ENCODE data around the gene TBCD.

TBCD gene

DNA sequence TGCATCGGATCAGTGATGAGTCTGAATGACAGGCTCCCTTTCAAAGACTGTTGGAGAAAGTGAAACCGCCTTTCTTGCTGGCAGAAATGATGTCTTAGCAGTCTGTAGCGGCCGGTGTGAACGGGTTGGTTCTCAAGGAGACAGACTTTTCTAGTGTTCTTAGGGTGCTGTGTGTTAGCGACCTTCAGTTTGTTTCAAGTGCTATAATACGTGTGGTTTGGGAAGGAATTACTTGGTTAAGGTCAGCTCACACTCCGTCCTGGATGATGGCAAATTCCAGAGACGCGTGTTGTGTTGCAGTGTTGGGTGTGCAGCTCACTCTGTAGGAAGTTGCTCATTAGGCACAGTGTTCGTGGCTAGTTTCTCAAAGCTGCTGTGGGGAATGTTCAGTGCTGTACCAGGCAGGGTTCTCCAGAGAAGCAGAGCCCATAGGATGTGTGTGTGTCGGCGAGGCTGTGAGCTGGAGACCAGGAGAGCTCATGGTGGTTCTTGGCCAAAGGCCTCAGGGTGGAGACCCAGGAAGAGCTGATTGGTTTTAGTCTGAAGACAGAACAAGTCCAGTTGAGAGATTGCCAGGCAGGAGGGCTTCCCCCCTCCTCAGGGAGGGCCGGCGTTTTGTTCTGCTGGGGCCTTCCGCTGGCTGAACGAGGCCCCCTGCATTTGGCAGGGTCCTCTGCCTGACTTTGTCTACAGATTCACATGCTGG is 50.4 kb downstream of the TBCD start:
- H3K4me1 ChIP-seq (ENCODE audit: low read length): no peaks in the 10 kb centered on the region
- peaks cover 26% of the 10 kb centered on the region for H3K79me2 ChIP-seq (ENCODE audit: low read length)
- H4K20me1 ChIP-seq (ENCODE audit: insufficient read depth, low read length): no peaks in the 10 kb centered on the region
- no peak overlapping the region for H3K4me2 ChIP-seq (ENCODE audit: low read depth, low read length)
- no peaks in the 10 kb centered on the region for H3K36me3 ChIP-seq (replicated peaks; ENCODE audit: insufficient read depth, low read length)
- no peaks in the 10 kb centered on the region for H3K27me3 ChIP-seq (replicated peaks; ENCODE audit: insufficient read depth, low read length)
- TF ChIP-seq EZH2 (optimal IDR thresholded peaks at IDR 0.05; ENCODE audit: low read depth, low read length) (no peak), EZH2phosphoT487 (IDR thresholded peaks at IDR 0.05; ENCODE audit: low read length) (no peak)
- TF ChIP-seq, protein P1, sequence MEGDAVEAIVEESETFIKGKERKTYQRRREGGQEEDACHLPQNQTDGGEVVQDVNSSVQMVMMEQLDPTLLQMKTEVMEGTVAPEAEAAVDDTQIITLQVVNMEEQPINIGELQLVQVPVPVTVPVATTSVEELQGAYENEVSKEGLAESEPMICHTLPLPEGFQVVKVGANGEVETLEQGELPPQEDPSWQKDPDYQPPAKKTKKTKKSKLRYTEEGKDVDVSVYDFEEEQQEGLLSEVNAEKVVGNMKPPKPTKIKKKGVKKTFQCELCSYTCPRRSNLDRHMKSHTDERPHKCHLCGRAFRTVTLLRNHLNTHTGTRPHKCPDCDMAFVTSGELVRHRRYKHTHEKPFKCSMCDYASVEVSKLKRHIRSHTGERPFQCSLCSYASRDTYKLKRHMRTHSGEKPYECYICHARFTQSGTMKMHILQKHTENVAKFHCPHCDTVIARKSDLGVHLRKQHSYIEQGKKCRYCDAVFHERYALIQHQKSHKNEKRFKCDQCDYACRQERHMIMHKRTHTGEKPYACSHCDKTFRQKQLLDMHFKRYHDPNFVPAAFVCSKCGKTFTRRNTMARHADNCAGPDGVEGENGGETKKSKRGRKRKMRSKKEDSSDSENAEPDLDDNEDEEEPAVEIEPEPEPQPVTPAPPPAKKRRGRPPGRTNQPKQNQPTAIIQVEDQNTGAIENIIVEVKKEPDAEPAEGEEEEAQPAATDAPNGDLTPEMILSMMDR (IDR thresholded peaks at IDR 0.05; ENCODE audit: low read length): no peak
- H3K9ac ChIP-seq (ENCODE audit: low read length): no peak overlapping the region
- H3K27ac ChIP-seq (ENCODE audit: low read length): no peak overlapping the region
- no peaks in the 10 kb centered on the region for H3K9me3 ChIP-seq (replicated peaks; ENCODE audit: insufficient read depth, low read length)
- no peak overlapping the region for H2AFZ ChIP-seq (ENCODE audit: low read length)
- no peak overlapping the region for H3K4me3 ChIP-seq (ENCODE audit: low read length)
- H3K9me2 ChIP-seq (replicated peaks; ENCODE audit: insufficient read depth, low read length): no peaks in the 10 kb centered on the region
- no peaks in the 10 kb centered on the region for H3F3A ChIP-seq (ENCODE audit: insufficient read depth, low read length)
- no peak for DNase-seq

DNA sequence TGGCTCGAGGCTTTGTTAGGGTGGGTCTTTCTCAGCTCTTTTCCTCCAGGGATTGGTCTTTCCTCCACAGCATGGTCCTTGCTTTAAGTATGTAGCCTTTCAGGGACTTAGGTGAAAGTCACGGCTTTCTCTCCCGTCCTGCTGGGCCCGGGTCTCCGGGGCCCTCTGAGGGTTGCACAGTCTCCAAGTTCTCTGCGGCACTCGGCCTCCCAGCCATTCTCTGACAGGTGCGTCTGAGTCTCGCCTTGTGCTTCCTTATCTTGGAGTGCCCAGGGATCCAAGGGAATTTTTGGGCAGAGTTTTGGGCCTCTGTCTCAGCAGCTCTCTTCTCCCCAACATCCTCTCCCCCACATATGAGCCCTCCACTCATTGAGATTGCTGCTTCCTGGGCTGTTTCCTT is 51.3 kb downstream of the TBCD start:
- no peak overlapping the region for H3K27ac ChIP-seq (ENCODE audit: low read length)
- H3K79me2 ChIP-seq (ENCODE audit: low read length): peaks cover 26% of the 10 kb centered on the region
- no peaks in the 10 kb centered on the region for H3K4me1 ChIP-seq (ENCODE audit: low read length)
- H3K36me3 ChIP-seq (replicated peaks; ENCODE audit: insufficient read depth, low read length): no peaks in the 10 kb centered on the region
- TF ChIP-seq, protein P1 (IDR thresholded peaks at IDR 0.05; ENCODE audit: low read length): no peak
- TF ChIP-seq EZH2phosphoT487 (IDR thresholded peaks at IDR 0.05; ENCODE audit: low read length) (no peak), EZH2 (optimal IDR thresholded peaks at IDR 0.05; ENCODE audit: low read depth, low read length) (no peak)
- no peaks in the 10 kb centered on the region for H3K9me3 ChIP-seq (replicated peaks; ENCODE audit: insufficient read depth, low read length)
- H3K4me2 ChIP-seq (ENCODE audit: low read depth, low read length): no peak overlapping the region
- no peak overlapping the region for H2AFZ ChIP-seq (ENCODE audit: low read length)
- H3K9ac ChIP-seq (ENCODE audit: low read length): no peak overlapping the region
- no peak for DNase-seq
- no peaks in the 10 kb centered on the region for H3K27me3 ChIP-seq (replicated peaks; ENCODE audit: insufficient read depth, low read length)
- no peak overlapping the region for H3K4me3 ChIP-seq (ENCODE audit: low read length)
- no peaks in the 10 kb centered on the region for H4K20me1 ChIP-seq (ENCODE audit: insufficient read depth, low read length)
- H3K9me2 ChIP-seq (replicated peaks; ENCODE audit: insufficient read depth, low read length): no peaks in the 10 kb centered on the region
- no peaks in the 10 kb centered on the region for H3F3A ChIP-seq (ENCODE audit: insufficient read depth, low read length)

DNA sequence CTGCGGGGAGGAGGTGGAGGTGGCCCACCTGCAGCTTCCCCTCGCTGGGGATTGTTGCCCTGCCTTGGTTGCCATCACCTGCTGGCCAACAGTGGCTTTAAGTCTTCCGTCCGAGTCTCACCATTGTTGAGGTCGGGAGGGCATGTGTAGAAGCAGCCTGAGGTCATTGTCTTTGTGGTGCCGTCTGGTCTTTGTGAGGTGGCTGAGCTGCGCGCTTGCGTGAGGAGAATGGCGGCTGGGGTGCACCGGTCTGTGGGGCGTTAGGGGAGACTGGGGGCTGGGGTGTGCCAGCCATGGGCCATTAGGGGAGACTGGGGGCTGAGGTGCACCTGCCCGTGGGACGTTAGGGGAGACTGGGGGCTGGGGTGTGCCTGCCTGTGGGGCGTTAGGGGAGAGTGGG is 51.7 kb downstream of the TBCD start:
- H3K36me3 ChIP-seq (replicated peaks; ENCODE audit: insufficient read depth, low read length): no peaks in the 10 kb centered on the region
- H4K20me1 ChIP-seq (ENCODE audit: insufficient read depth, low read length): no peaks in the 10 kb centered on the region
- no peak overlapping the region for H3K9ac ChIP-seq (ENCODE audit: low read length)
- H3K9me3 ChIP-seq (replicated peaks; ENCODE audit: insufficient read depth, low read length): no peaks in the 10 kb centered on the region
- no peaks in the 10 kb centered on the region for H3K4me1 ChIP-seq (ENCODE audit: low read length)
- no peaks in the 10 kb centered on the region for H3F3A ChIP-seq (ENCODE audit: insufficient read depth, low read length)
- TF ChIP-seq EZH2 (optimal IDR thresholded peaks at IDR 0.05; ENCODE audit: low read depth, low read length): no peak
- TF ChIP-seq, protein P1 (IDR thresholded peaks at IDR 0.05; ENCODE audit: low read length): no peak
- no peak for TF ChIP-seq EZH2phosphoT487 (IDR thresholded peaks at IDR 0.05; ENCODE audit: low read length)
- no peak overlapping the region for H2AFZ ChIP-seq (ENCODE audit: low read length)
- DNase-seq: no peak
- H3K27me3 ChIP-seq (replicated peaks; ENCODE audit: insufficient read depth, low read length): no peaks in the 10 kb centered on the region
- H3K4me2 ChIP-seq (ENCODE audit: low read depth, low read length): no peak overlapping the region
- H3K27ac ChIP-seq (ENCODE audit: low read length): no peak overlapping the region
- H3K9me2 ChIP-seq (replicated peaks; ENCODE audit: insufficient read depth, low read length): no peaks in the 10 kb centered on the region
- H3K79me2 ChIP-seq (ENCODE audit: low read length): peaks cover 26% of the 10 kb centered on the region
- no peak overlapping the region for H3K4me3 ChIP-seq (ENCODE audit: low read length)
